HCT116 (cell line): ENCODE measurements around the gene AUTS2. TPM values are rescaled to one million over a fixed set of nuclear protein-coding genes. Genes with fewer than 3 reads are reported as not detected.

Experiments
- ATAC-seq: fragments of 200-7000 bp; cut with Tn5 transposase; 2 replicates; pipeline ENCODE4 v1.9.1; 2020; ENCODE audit warnings: mild to moderate bottlenecking, moderate library complexity
- BruUV-seq: library from RNA; stranded (reverse); fragments of 400-500 nt; replicated peaks from 2 replicates; lab custom pipeline; 2021; lab: Mats Ljungman, UMichigan
- CTCF ChIA-PET: fragments of 300-600 bp; sonication (Branson Sonifier 250); formaldehyde crosslinking; loops from one replicate; lab custom pipeline; 2021; ENCODE audit warnings: antibody characterized with exemption; lab: Charles Lee
- POLR2A ChIA-PET: fragments of 300-600, 350-600 bp; sonication (Branson Sonifier 250); formaldehyde crosslinking; loops from one replicate; lab custom pipeline; 2021; ENCODE audit warnings: antibody characterized with exemption; lab: Charles Lee
- RAD21 ChIA-PET, 2 experiments: fragments of 300-600 bp; sonication (Branson Sonifier 250); formaldehyde crosslinking; loops; one replicate each; lab custom pipeline; 2023; ENCODE audit warnings: low total read pairs in 2 of 2; ENCODE audit not compliant: uncharacterized antibody in 2 of 2, unreplicated experiment in 2 of 2, low non-redundant PET in 1 of 2; lab: Charles Lee
- DNase-seq: peaks from one replicate; pipeline ENCODE4 v3.0.0-alpha.2; 2010; ENCODE audit warnings: low read depth, low spot score
- H2AFZ ChIP-seq: fragments of 200-600 bp; shearing (Covaris generic), sonication (generic); 2 replicates; pipeline ENCODE4 v1.6.1; 2017; ENCODE audit warnings: low read depth, mixed run types, mixed read lengths, antibody characterized with exemption, low read length; ENCODE audit not compliant: poor library complexity, severe bottlenecking
- H3K27ac ChIP-seq: 2 replicates; pipeline ENCODE4 v1.5.1; 2012; ENCODE audit warnings: low read depth, low read length
- H3K27me3 ChIP-seq: fragments of 200-600 bp; sonication (generic); 2 replicates; pipeline ENCODE4 v1.6.1; 2016; ENCODE audit warnings: mixed run types, low read length, mixed read lengths; ENCODE audit not compliant: insufficient read depth
- H3K36me3 ChIP-seq, 2 experiments: fragments of 200-500 bp in 1 of 2; fragments of 200-600 bp in 1 of 2; sonication (Bioruptor generic) in 1 of 2; sonication (generic) in 1 of 2; 2 replicates each; pipeline versions ENCODE4 v1.5.1 to v1.6.1; 2014 to 2016; ENCODE audit warnings: low read length in 2 of 2, inconsistent platforms in 1 of 2, mixed read lengths in 1 of 2, mixed run types in 1 of 2; ENCODE audit not compliant: insufficient read depth in 2 of 2, control insufficient read depth in 1 of 2
- H3K4me1 ChIP-seq, 2 experiments: fragments of 200-600 bp in 1 of 2; sonication (generic) in 1 of 2; 2 replicates each; pipeline versions ENCODE4 v1.5.1 to v1.6.1; 2012 to 2017; ENCODE audit warnings: low read length in 2 of 2, inconsistent platforms in 1 of 2, mild to moderate bottlenecking in 1 of 2, mixed read lengths in 1 of 2, mixed run types in 1 of 2, moderate library complexity in 1 of 2; ENCODE audit not compliant: insufficient read depth in 2 of 2, control insufficient read depth in 1 of 2
- H3K4me2 ChIP-seq: fragments of 200-600 bp; sonication (generic); 2 replicates; pipeline ENCODE4 v1.6.1; 2017; ENCODE audit warnings: mixed run types, low read length, mixed read lengths
- H3K4me3 ChIP-seq, 2 experiments: fragments of 200-600 bp in 1 of 2; sonication (generic) in 1 of 2; replicated peaks in 1 of 2; 2 replicates each; pipeline ENCODE4 v1.5.1; 2011 to 2016; ENCODE audit warnings: low read length in 2 of 2, control low read depth in 1 of 2, low read depth in 1 of 2, mild to moderate bottlenecking in 1 of 2, mixed read lengths in 1 of 2, mixed run types in 1 of 2
- H3K79me2 ChIP-seq: fragments of 200-600 bp; sonication (generic); 2 replicates; pipeline ENCODE4 v1.6.1; 2017; ENCODE audit warnings: mild to moderate bottlenecking, mixed run types, low read length, moderate library complexity, mixed read lengths; ENCODE audit not compliant: insufficient read depth
- H3K9ac ChIP-seq: fragments of 200-600 bp; sonication (generic); 2 replicates; pipeline ENCODE4 v1.6.1; 2016; ENCODE audit warnings: low read length, mixed read lengths
- H3K9me2 ChIP-seq: fragments of 200-600 bp; sonication (generic), shearing (Covaris generic); 2 replicates; pipeline ENCODE4 v1.6.1; 2017; ENCODE audit warnings: mixed run types, mild to moderate bottlenecking, moderate library complexity; ENCODE audit not compliant: insufficient read depth
- H3K9me3 ChIP-seq, 2 experiments: fragments of 200-500 bp in 1 of 2; fragments of 200-600 bp in 1 of 2; sonication (Bioruptor generic) in 1 of 2; sonication (generic) in 1 of 2; 2 replicates each; pipeline ENCODE4 v1.6.1; 2014 to 2017; ENCODE audit warnings: low read length in 2 of 2, mixed read lengths in 2 of 2, inconsistent platforms in 1 of 2, low read depth in 1 of 2, mild to moderate bottlenecking in 1 of 2, mixed run types in 1 of 2, moderate library complexity in 1 of 2; ENCODE audit not compliant: control insufficient read depth in 1 of 2, insufficient read depth in 1 of 2
- H4K20me1 ChIP-seq: fragments of 200-600 bp; sonication (generic), shearing (Covaris generic); 2 replicates; pipeline ENCODE4 v1.6.1; 2017; ENCODE audit warnings: mixed run types, mild to moderate bottlenecking, moderate library complexity; ENCODE audit not compliant: insufficient read depth
- CBX3 ChIP-seq: IDR thresholded peaks from 2 replicates; pipeline ENCODE4 v1.6.1; 2012; ENCODE audit warnings: low read depth
- CEBPB ChIP-seq: IDR thresholded peaks from 2 replicates; pipeline ENCODE4 v1.6.1; 2012; ENCODE audit warnings: low read depth
- ELF1 ChIP-seq: IDR thresholded peaks from 2 replicates; pipeline ENCODE4 v1.6.1; 2012; ENCODE audit warnings: low read depth, borderline replicate concordance
- EZH2 ChIP-seq: fragments of 200-600 bp; sonication (generic); IDR thresholded peaks from 2 replicates; pipeline ENCODE4 v1.6.1; 2017; ENCODE audit warnings: antibody characterized with exemption, mixed run types
- EZH2phosphoT487 ChIP-seq: fragments of 200-600 bp; IDR thresholded peaks from 2 replicates; pipeline ENCODE4 v1.6.1; 2018; ENCODE audit warnings: antibody characterized with exemption, borderline replicate concordance
- FOSL1 ChIP-seq: IDR thresholded peaks from 2 replicates; pipeline ENCODE4 v1.6.1; 2012; ENCODE audit warnings: low read depth
- JUND ChIP-seq: IDR thresholded peaks from 2 replicates; pipeline ENCODE4 v1.6.1; 2012
- POLR2AphosphoS5 ChIP-seq: IDR thresholded peaks from 2 replicates; pipeline ENCODE4 v1.6.1; 2011; ENCODE audit warnings: mild to moderate bottlenecking, low read depth, low read length, moderate library complexity
- RAD21 ChIP-seq: IDR thresholded peaks from 2 replicates; pipeline ENCODE4 v1.6.1; 2012; ENCODE audit warnings: low read depth, mild to moderate bottlenecking
- SIN3A ChIP-seq: IDR thresholded peaks from 2 replicates; pipeline ENCODE4 v1.6.1; 2012; ENCODE audit warnings: low read depth
- SP1 ChIP-seq: IDR thresholded peaks from 2 replicates; pipeline ENCODE4 v1.6.1; 2012; ENCODE audit warnings: low read depth
- SRF ChIP-seq: IDR thresholded peaks from 2 replicates; pipeline ENCODE4 v1.6.1; 2012; ENCODE audit warnings: low read depth
- YY1 ChIP-seq: IDR thresholded peaks from 2 replicates; pipeline ENCODE4 v1.6.1; 2011; ENCODE audit warnings: low read length, low read depth, moderate library complexity, mild to moderate bottlenecking; ENCODE audit not compliant: insufficient replicate concordance; ENCODE audit errors: extremely low read depth
- ZFX ChIP-seq: fragments of 450-650 bp; IDR thresholded peaks from 2 replicates; pipeline ENCODE4 v1.6.1; 2017
- ZNF274 ChIP-seq: fragments of 200-500 bp; sonication (Bioruptor generic); IDR thresholded peaks from 2 replicates; pipeline ENCODE4 v1.6.1; 2014; ENCODE audit warnings: mild to moderate bottlenecking, low read depth, low read length, inconsistent platforms
- intact Hi-C: fragments of 100-400 bp; cut with micrococcal nuclease; formaldehyde crosslinking; loops from 2 replicates; pipeline ENCODE4 v1.10.0; 2022
- total RNA-seq: library from RNA; stranded (reverse); gene quantifications from one replicate; pipeline ENCODE4 v1.2.1, GENCODE V29; 2021; ENCODE audit not compliant: unreplicated experiment
- TF ChIP-seq, protein P1 (sequence below): IDR thresholded peaks from 2 replicates; pipeline ENCODE4 v1.6.1; 2012
- TF ChIP-seq, protein P2 (sequence below), 3 experiments: fragments of 200-600 bp in 1 of 3; sonication (generic) in 1 of 3; IDR thresholded peaks in 2 of 3; conservative IDR thresholded peaks in 1 of 3; 2 replicates each; pipeline ENCODE4 v1.5.1; 2012 to 2017; ENCODE audit warnings: low read depth in 2 of 3, low read length in 2 of 3, antibody characterized with exemption in 1 of 3, borderline replicate concordance in 1 of 3, control low read depth in 1 of 3, mild to moderate bottlenecking in 1 of 3, mixed read lengths in 1 of 3, mixed run types in 1 of 3, moderate library complexity in 1 of 3; ENCODE audit not compliant: insufficient read depth in 1 of 3
- TF ChIP-seq, protein P3 (sequence below): IDR thresholded peaks from 2 replicates; pipeline ENCODE4 v1.6.1; 2011; ENCODE audit warnings: mild to moderate bottlenecking, low read length, moderate library complexity; ENCODE audit not compliant: insufficient replicate concordance; ENCODE audit errors: extremely low read depth
- TF ChIP-seq, protein P4 (sequence below): IDR thresholded peaks from 2 replicates; pipeline ENCODE4 v1.6.1; 2012

Gene AUTS2
- total RNA-seq, 1 experiment from 2014 or later, result 0.93 TPM

DNA sequence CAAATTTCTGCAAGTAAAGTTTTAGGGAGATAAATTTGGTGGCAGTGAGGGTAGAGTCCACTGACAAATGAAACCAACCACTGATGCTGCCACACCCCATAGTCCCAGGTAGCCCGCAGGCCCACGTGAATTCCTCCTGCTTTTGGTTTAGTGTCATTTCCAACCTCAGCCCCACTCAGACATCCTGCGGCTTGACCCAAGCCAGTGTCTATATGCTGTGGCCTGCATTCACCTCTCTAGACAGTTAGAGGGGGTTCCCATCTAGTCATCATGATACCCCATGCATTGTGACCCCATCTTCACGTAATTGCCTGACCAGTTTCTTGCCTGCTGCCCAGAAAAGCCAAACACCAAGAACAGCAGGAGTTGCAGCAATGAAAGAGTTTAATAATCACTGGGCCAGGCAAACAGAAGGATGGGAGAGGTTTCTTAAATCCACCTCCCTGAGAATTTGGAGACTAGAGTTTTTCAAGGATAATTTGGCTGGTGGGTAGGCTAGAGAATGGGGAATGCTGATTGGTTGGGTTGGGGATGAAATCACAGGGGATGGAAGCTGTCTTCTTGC, 1201.6 kb downstream of the AUTS2 start:
- ATAC-seq, result no peak
- ChIA-PET RAD21 (no interaction called here), POLR2A (no interaction called here), CTCF (no interaction called here)
- TF ChIP-seq CEBPB (no peak), POLR2AphosphoS5 (no peak), ZFX (no peak), EZH2phosphoT487 (no peak), RAD21 (no peak), SIN3A (no peak), JUND (no peak), EZH2 (no peak), YY1 (no peak), SP1 (no peak), ELF1 (no peak), ZNF274 (no peak), CBX3 (no peak), FOSL1 (no peak), SRF (no peak)
- TF ChIP-seq, protein P1, sequence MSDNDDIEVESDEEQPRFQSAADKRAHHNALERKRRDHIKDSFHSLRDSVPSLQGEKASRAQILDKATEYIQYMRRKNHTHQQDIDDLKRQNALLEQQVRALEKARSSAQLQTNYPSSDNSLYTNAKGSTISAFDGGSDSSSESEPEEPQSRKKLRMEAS, result no peak
- TF ChIP-seq, protein P2, sequence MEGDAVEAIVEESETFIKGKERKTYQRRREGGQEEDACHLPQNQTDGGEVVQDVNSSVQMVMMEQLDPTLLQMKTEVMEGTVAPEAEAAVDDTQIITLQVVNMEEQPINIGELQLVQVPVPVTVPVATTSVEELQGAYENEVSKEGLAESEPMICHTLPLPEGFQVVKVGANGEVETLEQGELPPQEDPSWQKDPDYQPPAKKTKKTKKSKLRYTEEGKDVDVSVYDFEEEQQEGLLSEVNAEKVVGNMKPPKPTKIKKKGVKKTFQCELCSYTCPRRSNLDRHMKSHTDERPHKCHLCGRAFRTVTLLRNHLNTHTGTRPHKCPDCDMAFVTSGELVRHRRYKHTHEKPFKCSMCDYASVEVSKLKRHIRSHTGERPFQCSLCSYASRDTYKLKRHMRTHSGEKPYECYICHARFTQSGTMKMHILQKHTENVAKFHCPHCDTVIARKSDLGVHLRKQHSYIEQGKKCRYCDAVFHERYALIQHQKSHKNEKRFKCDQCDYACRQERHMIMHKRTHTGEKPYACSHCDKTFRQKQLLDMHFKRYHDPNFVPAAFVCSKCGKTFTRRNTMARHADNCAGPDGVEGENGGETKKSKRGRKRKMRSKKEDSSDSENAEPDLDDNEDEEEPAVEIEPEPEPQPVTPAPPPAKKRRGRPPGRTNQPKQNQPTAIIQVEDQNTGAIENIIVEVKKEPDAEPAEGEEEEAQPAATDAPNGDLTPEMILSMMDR (IDR thresholded peaks at IDR 0.05 in 2 of 3, conservative IDR thresholded peaks at IDR 0.05 in 1 of 3; ENCODE audit: borderline replicate concordance in 1 of 3, insufficient read depth in 1 of 3, low read depth in 2 of 3, low read length in 2 of 3), result no peak
- TF ChIP-seq, protein P3, sequence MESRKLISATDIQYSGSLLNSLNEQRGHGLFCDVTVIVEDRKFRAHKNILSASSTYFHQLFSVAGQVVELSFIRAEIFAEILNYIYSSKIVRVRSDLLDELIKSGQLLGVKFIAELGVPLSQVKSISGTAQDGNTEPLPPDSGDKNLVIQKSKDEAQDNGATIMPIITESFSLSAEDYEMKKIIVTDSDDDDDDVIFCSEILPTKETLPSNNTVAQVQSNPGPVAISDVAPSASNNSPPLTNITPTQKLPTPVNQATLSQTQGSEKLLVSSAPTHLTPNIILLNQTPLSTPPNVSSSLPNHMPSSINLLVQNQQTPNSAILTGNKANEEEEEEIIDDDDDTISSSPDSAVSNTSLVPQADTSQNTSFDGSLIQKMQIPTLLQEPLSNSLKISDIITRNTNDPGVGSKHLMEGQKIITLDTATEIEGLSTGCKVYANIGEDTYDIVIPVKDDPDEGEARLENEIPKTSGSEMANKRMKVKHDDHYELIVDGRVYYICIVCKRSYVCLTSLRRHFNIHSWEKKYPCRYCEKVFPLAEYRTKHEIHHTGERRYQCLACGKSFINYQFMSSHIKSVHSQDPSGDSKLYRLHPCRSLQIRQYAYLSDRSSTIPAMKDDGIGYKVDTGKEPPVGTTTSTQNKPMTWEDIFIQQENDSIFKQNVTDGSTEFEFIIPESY, result no peak
- TF ChIP-seq, protein P4, sequence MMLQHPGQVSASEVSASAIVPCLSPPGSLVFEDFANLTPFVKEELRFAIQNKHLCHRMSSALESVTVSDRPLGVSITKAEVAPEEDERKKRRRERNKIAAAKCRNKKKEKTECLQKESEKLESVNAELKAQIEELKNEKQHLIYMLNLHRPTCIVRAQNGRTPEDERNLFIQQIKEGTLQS, result no peak
- H3K4me3 ChIP-seq, result no peak overlapping the region
- H3K9me2 ChIP-seq, result no peaks in the 10 kb centered on the region
- intact Hi-C loops, result no loop called here
- H3K4me2 ChIP-seq, result no peak overlapping the region
- H3K36me3 ChIP-seq, result no peaks in the 10 kb centered on the region
- H4K20me1 ChIP-seq, result no peaks in the 10 kb centered on the region
- peaks cover 8 to 17% of the 10 kb centered on the region in 2 experiments; a peak in 2 of 4 replicates for H3K9me3 ChIP-seq
- DNase-seq, result no peak
- no peak overlapping the region for H2AFZ ChIP-seq
- no peaks in the 10 kb centered on the region for H3K27me3 ChIP-seq
- H3K27ac ChIP-seq, result no peak overlapping the region
- no peaks in the 10 kb centered on the region for H3K79me2 ChIP-seq
- no peak overlapping the region for H3K9ac ChIP-seq
- no peaks in the 10 kb centered on the region for H3K4me1 ChIP-seq
- BruUV-seq, result no TSS peak
